GM18517 (cell line): ENCODE measurements around the gene CCR8.
"Not testable (repeated sequence)": the region's sequence is repeated elsewhere in the genome, so short reads cannot be mapped to it uniquely, and the experiment has no call there.

ENCODE experiments used
- ATAC-seq: cut with Tn5 transposase; IDR thresholded peaks from one replicate; pipeline ENCODE4 v1.9.1; 2021; ENCODE audit warnings: mild to moderate bottlenecking, moderate library complexity; ENCODE audit not compliant: unreplicated experiment

CCR8 gene

DNA sequence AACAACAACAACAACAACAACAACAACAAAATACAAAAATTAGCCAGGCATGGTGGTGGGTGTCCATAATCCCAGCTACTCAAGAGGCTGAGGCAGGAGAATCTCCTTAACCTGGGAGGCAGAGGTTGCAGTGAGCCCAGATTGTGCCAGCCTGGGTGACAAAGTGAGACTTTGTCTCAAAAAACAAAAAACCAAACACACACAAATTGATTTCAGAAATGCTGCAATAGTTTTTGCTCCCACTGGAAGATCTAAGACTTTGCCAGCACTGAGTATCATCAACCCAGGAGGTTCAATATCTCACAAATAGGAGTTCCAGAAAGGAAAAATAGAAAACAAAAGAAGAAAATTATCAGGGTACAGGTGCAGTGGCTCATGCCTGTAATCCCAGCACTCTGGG, 16.2 kb upstream of the CCR8 start:
- no peak for ATAC-seq

DNA sequence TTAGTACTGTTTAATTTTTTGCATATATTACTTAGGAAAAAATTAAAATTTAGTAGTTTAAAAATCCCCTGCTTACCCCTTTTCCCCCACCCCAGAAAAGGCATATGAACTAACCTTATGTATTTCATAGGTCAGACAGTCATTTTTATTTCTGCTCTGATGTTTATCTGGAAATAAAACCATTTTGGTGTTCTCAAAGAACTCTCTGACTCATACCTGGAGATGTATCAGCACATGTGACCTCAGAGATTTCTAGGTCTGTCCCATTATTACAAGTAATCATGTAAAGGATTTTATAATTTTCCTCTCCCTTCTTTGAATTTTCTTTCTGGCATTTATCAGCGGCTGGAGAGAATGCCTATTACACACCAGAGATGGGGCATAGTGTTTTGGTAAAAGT, 14.1 kb upstream of the CCR8 start:
- ATAC-seq: no peak

GRCh38 chr3:39317571-39318169, 11.8 kb upstream of the CCR8 start:
- ATAC-seq: no peak

DNA sequence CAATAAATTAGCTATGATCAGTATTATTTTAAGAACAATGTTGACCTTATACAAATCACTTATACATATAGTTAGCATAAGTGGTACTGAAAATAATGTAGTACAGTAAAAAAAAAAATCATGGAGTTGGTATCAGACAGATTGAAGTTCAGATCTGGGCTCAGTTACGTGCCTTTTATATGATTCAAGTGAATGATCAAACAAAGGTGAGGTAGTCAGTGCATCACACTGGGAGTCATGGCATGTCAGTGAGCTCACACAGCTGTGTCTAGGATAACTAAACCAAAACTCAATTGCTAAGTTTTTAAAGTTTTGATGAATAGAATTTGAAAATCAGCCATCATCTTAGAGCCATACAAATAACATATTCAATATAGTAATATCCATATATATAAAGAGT, 11.2 kb upstream of the CCR8 start:
- no peak for ATAC-seq

GRCh38 chr3:39319249-39319648, 10.3 kb upstream of the CCR8 start:
- no peak for ATAC-seq

GRCh38 chr3:39321574-39321983, 7.9 kb upstream of the CCR8 start:
- not testable (repeated sequence) for ATAC-seq

- not testable (repeated sequence) for ATAC-seq
Observed at GRCh38 chr3:39322209-39322715, 7.2 kb upstream of the CCR8 start.

DNA sequence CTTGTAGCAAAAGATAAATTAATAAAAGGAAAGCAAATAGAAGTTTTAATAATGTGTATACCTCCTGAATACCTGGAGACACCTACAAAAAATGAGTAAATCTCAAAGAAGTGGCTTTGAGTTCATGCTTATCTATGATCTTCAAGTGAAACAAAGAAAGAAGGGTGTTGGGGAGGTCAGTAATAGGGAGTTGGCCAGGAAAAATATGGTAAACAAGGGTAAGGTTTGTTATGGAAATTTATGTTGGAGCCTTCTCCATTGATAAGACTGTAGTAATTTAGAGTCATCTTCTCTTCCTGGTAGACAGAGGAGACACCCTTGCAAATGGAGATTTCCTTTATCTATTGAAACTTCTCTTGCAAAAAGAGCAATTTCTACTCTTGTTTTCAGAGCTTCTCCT, 6.6 kb upstream of the CCR8 start:
- ATAC-seq: no peak

DNA sequence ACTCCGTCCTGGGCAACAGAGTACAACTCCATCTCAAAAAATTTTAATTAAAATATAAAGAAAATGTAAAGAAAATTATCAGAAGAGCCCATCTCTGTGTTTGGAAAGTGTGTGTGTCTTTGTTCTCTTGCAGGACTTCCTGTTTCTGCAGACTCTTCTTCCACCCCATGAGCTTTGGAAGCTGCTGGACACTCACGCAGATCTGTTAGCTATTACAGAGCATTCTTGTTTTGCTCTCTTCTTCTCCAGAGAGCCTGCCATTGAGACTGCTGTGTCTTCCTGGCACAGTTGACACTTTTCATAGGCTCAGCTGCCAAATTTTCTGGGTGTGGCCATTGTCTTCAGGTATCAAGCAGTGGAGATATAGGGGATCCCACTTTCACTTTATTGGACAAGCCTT, 6.0 kb upstream of the CCR8 start:
- no peak for ATAC-seq

DNA sequence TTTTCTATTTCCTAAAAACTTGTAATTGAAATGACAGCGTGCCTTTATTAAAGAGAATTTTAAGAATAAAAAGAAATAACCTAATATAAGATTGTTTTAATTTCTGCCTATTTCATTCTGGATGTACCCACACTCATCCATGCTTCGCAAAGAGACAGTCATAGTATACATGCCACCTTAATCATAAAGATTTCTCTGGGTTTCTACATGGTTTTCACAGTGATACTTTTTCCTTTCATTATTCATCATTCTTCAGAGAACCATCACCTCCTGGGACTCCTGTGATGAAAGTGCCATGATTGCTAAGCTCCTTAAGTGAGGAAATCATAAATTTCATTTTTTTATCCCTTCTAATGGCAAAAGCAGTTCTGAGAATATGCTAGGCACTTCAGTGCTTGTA, 4.3 kb upstream of the CCR8 start:
- no peak for ATAC-seq

DNA sequence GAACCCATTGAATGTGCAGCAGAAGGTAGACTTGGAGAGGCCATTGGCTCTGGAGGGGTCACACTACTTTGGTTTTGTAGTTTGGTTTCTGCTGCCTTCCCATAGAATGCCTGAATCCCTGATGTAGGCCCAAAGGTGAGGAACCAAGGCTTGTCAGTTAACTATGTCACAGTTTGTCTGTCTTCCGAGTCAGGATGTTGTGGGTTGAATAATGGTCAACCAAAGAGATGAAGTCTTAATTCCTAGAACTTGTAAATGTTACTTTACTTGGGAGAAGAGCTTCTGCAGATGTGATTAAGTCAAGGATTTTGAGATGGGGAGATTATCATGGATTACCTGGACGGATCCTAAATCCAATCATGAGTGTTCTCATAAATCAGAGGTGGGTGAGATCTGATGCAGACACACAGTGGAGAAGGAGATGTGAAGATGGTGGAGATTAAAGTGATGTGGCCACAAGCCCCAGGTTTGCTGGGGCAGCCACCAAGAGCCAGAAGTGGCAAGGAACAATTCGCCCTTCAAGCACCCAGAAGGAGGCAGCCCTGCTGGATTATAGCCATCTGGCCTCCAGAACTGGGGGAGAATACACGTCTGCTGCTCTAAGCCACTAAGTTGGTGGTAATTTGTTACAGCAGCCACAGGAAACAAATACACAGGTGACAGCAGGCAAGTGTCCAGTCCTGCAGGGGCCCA, 2.3 kb upstream of the CCR8 start:
- ATAC-seq: no peak

GRCh38 chr3:39327746-39328349, 1.7 kb upstream of the CCR8 start:
- ATAC-seq: peak; percentile 45

DNA sequence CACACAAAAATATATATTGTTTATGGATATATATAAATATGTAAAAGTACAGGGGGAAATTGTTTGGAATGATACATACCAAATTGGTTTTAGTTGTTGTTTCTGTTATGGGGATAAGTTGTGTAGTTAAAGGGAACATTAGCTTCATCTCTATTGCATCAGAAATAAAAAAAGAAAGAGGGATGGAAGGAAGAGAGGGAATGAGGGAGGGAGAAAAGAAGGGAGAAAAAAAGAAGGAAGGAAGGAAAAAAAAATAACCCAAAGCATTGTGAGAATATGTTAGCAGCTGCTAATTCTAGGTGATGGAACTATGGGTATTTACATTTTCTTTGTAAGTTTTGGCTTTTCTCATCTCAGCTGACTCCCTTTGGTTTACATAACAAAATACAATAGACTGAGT, 1.3 kb downstream of the CCR8 start:
- ATAC-seq: no peak

GRCh38 chr3:39332525-39332924, 3.0 kb downstream of the CCR8 start:
- ATAC-seq: no peak

GRCh38 chr3:39333607-39334006, 4.1 kb downstream of the CCR8 start:
- no peak for ATAC-seq

- ATAC-seq: no peak
Observed at GRCh38 chr3:39334205-39334604, 4.7 kb downstream of the CCR8 start.

- no peak for ATAC-seq
Observed at GRCh38 chr3:39338201-39338600, 8.7 kb downstream of the CCR8 start.

GRCh38 chr3:39339086-39339485, 9.6 kb downstream of the CCR8 start:
- no peak for ATAC-seq

DNA sequence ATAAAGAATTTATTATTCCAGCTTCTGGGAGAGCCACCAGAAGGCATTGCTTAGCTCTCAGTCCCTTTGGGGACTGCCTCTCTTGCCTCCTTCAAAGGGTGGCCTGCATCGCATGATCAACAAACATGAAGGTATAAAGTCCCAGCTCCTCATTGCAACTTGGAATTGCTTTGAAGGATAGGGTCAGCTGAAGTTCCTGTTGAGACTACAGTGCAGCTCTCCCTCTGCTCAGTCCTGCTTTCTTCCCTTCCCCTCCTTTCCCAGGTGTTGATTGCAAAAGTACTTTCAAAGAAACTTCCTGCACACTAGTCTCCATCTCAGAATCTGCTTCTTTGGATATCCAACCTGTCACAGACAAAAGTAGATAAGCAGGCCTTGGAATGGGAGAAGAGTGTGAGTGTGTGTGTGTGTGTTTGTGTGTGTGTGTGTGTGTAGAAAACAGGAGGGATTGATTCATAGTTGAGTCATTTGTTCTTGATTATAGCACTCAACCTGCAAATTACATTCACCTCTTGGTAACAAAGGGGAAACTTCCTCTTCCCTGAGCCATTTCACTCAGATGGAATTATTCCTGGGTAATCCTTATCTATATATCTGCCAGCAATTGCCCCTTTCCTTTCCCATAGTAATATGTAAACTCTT, 13.7 kb downstream of the CCR8 start:
- ATAC-seq: no peak

DNA sequence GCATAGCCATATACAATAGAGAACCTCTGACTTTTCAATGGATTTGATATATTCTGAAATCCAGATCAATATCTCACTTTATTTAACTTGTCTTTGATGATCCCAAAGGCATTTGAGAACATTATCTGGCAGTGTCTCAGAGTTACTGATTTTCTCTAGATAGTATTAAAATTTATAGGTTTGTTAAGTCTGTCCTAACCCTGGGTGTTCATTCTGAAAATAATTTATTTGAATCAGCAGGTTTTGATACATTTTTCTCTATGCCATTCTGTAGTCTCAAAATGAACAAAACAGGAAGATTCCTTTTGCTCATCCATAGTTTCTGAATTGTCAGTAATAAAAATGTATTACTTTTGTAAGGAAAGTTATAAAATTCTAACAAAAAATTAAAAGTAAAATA, 14.3 kb downstream of the CCR8 start:
- ATAC-seq: no peak

DNA sequence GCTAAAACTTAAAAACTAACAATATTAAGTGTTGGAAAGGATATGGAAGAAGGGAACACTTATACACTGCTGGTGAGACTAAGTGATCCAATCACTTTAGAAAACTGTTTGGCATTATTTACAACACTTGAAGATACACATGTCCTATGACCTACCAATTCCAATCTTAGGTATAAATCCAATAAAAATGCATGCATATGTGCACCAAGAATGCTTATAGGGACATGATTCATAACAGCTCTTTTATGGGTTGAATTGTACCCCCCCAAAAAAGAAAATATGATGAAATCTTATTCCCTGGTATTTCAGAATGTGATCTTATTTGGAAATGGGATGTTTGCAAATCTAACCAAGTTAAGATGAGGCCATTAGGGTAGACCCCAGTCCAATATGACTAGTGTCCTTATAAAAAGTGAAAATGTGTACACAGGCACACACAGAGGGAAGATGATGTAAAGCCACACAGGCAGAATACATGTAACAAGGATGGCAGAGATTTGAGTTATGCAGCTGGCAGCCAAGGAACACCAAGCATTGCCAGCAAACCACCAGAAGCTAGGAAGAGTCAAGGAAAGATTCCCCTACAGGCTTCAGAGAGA, 15.3 kb downstream of the CCR8 start:
- ATAC-seq: no peak
